22Rv1 (cell line): Measurements from ENCODE around the gene ADCY7.

Experiments used
- CTCF ChIP-seq: fragments of 450-650 bp; IDR thresholded peaks from 2 replicates; pipeline ENCODE4 v1.5.1; 2017; ENCODE audit warnings: mild to moderate bottlenecking
- ZFX ChIP-seq: fragments of 450-650 bp; IDR thresholded peaks from 2 replicates; pipeline ENCODE4 v1.6.1; 2017; ENCODE audit warnings: antibody characterized with exemption, borderline replicate concordance

GRCh38 chr16:50227665-50228064, 38.7 kb upstream of the ADCY7 start:
- TF ChIP-seq CTCF (no peak), ZFX (no peak)
